ENCODE results near the gene CLCN2. TPM values are rescaled to one million over a fixed set of nuclear protein-coding genes. Genes with fewer than 3 reads are reported as not detected.
A peak's percentile ranks its signal among the peaks of the same experiment; 100 is the strongest.

The CLCN2 gene
- total RNA-seq, 1 donor from 2014 or later: 2.1 TPM

- FAIRE-seq (no peak), DNase-seq (ENCODE audit: low read depth) (no peak)
- Histone ChIP-seq H3K27me3 (ENCODE audit: control insufficient read depth, insufficient read depth, low read length) (no peaks in the 10 kb centered on the region), H3K4me3 (ENCODE audit: low read depth, low read length) (no peak overlapping the region), H3K36me3 (ENCODE audit: control insufficient read depth, insufficient read depth, low read length) (peaks cover 7% of the 10 kb centered on the region)
- TF ChIP-seq, protein P1, sequence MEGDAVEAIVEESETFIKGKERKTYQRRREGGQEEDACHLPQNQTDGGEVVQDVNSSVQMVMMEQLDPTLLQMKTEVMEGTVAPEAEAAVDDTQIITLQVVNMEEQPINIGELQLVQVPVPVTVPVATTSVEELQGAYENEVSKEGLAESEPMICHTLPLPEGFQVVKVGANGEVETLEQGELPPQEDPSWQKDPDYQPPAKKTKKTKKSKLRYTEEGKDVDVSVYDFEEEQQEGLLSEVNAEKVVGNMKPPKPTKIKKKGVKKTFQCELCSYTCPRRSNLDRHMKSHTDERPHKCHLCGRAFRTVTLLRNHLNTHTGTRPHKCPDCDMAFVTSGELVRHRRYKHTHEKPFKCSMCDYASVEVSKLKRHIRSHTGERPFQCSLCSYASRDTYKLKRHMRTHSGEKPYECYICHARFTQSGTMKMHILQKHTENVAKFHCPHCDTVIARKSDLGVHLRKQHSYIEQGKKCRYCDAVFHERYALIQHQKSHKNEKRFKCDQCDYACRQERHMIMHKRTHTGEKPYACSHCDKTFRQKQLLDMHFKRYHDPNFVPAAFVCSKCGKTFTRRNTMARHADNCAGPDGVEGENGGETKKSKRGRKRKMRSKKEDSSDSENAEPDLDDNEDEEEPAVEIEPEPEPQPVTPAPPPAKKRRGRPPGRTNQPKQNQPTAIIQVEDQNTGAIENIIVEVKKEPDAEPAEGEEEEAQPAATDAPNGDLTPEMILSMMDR (IDR thresholded peaks at IDR 0.05; ENCODE audit: insufficient read depth, low read length, severe bottlenecking): no peak
Observed at GRCh38 chr3:184359610-184360009, 1.8 kb downstream of the CLCN2 start.

- TF ChIP-seq, protein P1 (IDR thresholded peaks at IDR 0.05; ENCODE audit: insufficient read depth, low read length, severe bottlenecking): no peak
- H3K27me3 ChIP-seq (ENCODE audit: control insufficient read depth, insufficient read depth, low read length): no peaks in the 10 kb centered on the region
- DNase-seq (ENCODE audit: low read depth): no peak
- peaks cover 4% of the 10 kb centered on the region for H3K36me3 ChIP-seq (ENCODE audit: control insufficient read depth, insufficient read depth, low read length)
- no peak for FAIRE-seq
- no peak overlapping the region for H3K4me3 ChIP-seq (ENCODE audit: low read depth, low read length)
Observed at GRCh38 chr3:184358921-184359350, 2.5 kb downstream of the CLCN2 start.

GRCh38 chr3:184358124-184358767 is 3.2 kb downstream of the CLCN2 start:
- FAIRE-seq: no peak
- H3K4me3 ChIP-seq (ENCODE audit: low read depth, low read length): no peak overlapping the region
- peaks cover 4% of the 10 kb centered on the region for H3K36me3 ChIP-seq (ENCODE audit: control insufficient read depth, insufficient read depth, low read length)
- no peak for DNase-seq (ENCODE audit: low read depth)
- H3K27me3 ChIP-seq (ENCODE audit: control insufficient read depth, insufficient read depth, low read length): no peaks in the 10 kb centered on the region
- TF ChIP-seq, protein P1 (IDR thresholded peaks at IDR 0.05; ENCODE audit: insufficient read depth, low read length, severe bottlenecking): no peak

- FAIRE-seq (no peak), DNase-seq (ENCODE audit: low read depth) (no peak)
- TF ChIP-seq, protein P1 (IDR thresholded peaks at IDR 0.05; ENCODE audit: insufficient read depth, low read length, severe bottlenecking): no peak
Observed at GRCh38 chr3:184357248-184358123, 3.9 kb downstream of the CLCN2 start.

DNA sequence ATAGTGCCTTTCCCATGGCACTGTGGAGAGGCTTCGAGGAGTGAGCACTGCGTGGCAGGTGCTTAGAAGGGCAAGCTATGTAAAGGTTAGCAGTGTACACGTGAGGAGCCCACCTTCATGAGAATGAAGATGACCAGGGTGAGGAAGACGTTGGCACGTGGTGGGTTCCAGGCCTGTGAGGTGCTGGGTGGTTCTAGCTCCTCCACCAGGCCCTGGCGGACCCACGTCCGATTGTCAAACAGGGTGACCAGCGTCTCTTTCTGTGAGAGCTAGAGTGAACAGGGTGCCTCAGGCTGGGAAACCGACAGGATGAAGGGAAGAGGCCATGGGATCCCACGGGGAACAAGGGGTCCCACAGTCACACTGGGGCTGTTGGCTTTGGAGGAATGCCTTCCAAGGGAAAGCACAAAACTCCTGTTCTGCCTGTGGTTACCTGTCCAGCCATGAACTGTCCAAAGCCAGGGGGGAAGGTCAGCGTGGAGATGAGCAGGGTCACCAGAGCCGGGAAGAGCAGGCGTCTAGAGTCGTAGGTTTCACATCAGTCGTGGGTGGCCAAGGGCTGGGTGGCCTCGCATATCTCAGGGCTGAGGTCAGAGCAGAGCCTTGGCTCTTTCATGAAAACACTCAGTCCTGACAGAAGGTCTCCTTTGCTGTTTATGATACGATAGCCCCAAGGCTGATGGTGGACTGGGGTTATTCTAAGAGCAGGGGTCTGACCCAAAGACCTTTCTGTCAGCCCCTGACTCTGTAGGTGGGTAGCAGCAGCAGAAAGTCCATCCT is 6.0 kb downstream of the CLCN2 start:
- Histone ChIP-seq H3K4me3 (ENCODE audit: low read depth, low read length) (no peak overlapping the region), H3K27me3 (ENCODE audit: control insufficient read depth, insufficient read depth, low read length) (no peaks in the 10 kb centered on the region), H3K36me3 (ENCODE audit: control insufficient read depth, insufficient read depth, low read length) (peaks cover 4% of the 10 kb centered on the region)
- DNase-seq (ENCODE audit: low read depth) (no peak), FAIRE-seq (peak; percentile 47)
- TF ChIP-seq, protein P1 (IDR thresholded peaks at IDR 0.05; ENCODE audit: insufficient read depth, low read length, severe bottlenecking): no peak

More at GRCh38 chr3:184357248-184358123, 3.9 kb downstream of the CLCN2 start:
- Histone ChIP-seq H3K4me3 (ENCODE audit: low read depth, low read length) (no peak overlapping the region), H3K36me3 (ENCODE audit: control insufficient read depth, insufficient read depth, low read length) (peaks cover 4% of the 10 kb centered on the region), H3K27me3 (ENCODE audit: control insufficient read depth, insufficient read depth, low read length) (no peaks in the 10 kb centered on the region)
